HepG2 (cell line): ENCODE results near the gene DIMT1. TPM values are rescaled to one million over a fixed set of nuclear protein-coding genes. Genes with fewer than 3 reads are reported as not detected.

Source experiments
- ATAC-seq: fragments of 200-7000 bp; cut with Tn5 transposase; 3 replicates; pipeline ENCODE4 v1.9.1; 2020; ENCODE audit warnings: mild to moderate bottlenecking, moderate library complexity
- BruUV-seq: library from RNA; stranded (reverse); fragments of 400-500 nt; replicated peaks from 2 replicates; lab custom pipeline; 2021; lab: Mats Ljungman, UMichigan
- CTCF ChIA-PET: fragments of 300-600 bp; formaldehyde crosslinking; extraction: SDS; loops from one replicate; lab custom pipeline; 2021; ENCODE audit warnings: low total read pairs, inconsistent platforms, low intra/inter-chr PET ratio; lab: Yijun Ruan, JAX
- POLR2A ChIA-PET: fragments of 350-600 bp; sonication (Branson Sonifier 250); formaldehyde crosslinking; loops from one replicate; lab custom pipeline; 2020; ENCODE audit warnings: antibody characterized with exemption, inconsistent platforms; lab: Yijun Ruan, JAX
- DNase-seq: peaks from one replicate; pipeline ENCODE4 v3.0.0-alpha.2; 2015; ENCODE audit warnings: low spot score
- FAIRE-seq: peaks from 3 replicates; lab custom pipeline; 2011; peaks lifted over from hg19 to GRCh38; lab: Jason Lieb, UNC
- H2AFZ ChIP-seq: one replicate; pipeline ENCODE4 v1.6.1; 2011; ENCODE audit warnings: low read length, inconsistent platforms
- H3K27ac ChIP-seq: fragments of 300-600 bp; 3 replicates; pipeline ENCODE4 v1.8.0; 2011; ENCODE audit warnings: mixed run types, mild to moderate bottlenecking, mixed read lengths, low read length, inconsistent platforms; ENCODE audit not compliant: insufficient read depth; ENCODE audit errors: extremely low read length
- H3K27me3 ChIP-seq, 2 experiments: fragments of 200-600 bp in 1 of 2; 2 replicates in 1 of 2; 3 replicates in 1 of 2; pipeline versions ENCODE4 v1.6.0 to v1.8.0; 2011; ENCODE audit warnings: low read length in 2 of 2, mild to moderate bottlenecking in 2 of 2, moderate library complexity in 2 of 2, inconsistent platforms in 1 of 2; ENCODE audit not compliant: insufficient read depth in 2 of 2, control insufficient read depth in 1 of 2
- H3K36me3 ChIP-seq, 2 experiments: fragments of 200-600 bp in 1 of 2; replicated peaks in 1 of 2; 2 replicates in 1 of 2; 3 replicates in 1 of 2; pipeline versions ENCODE4 v1.5.1 to v1.8.0; 2011; ENCODE audit warnings: low read length in 2 of 2, inconsistent platforms in 1 of 2; ENCODE audit not compliant: insufficient read depth in 2 of 2, control insufficient read depth in 1 of 2
- H3K4me1 ChIP-seq: 2 replicates; pipeline ENCODE4 v1.5.1; 2012; ENCODE audit warnings: low read length, inconsistent platforms; ENCODE audit not compliant: insufficient read depth
- H3K4me2 ChIP-seq: 2 replicates; pipeline ENCODE4 v1.6.0; 2011; ENCODE audit warnings: low read depth, low read length, inconsistent platforms
- H3K4me3 ChIP-seq, 3 experiments: fragments of 200-600 bp in 1 of 3; sonication (generic), shearing (Covaris generic) in 1 of 3; replicated peaks in 1 of 3; 2 replicates each; pipeline ENCODE4 v1.5.1; 2011 to 2016; ENCODE audit warnings: low read length in 3 of 3, inconsistent platforms in 2 of 3, low read depth in 2 of 3, mild to moderate bottlenecking in 2 of 3, control low read depth in 1 of 3, mixed read lengths in 1 of 3; ENCODE audit not compliant: insufficient read depth in 1 of 3
- H3K79me2 ChIP-seq: one replicate; pipeline ENCODE4 v1.6.1; 2011; ENCODE audit warnings: low read length, inconsistent platforms; ENCODE audit not compliant: insufficient read depth
- H3K9ac ChIP-seq: 2 replicates; pipeline ENCODE4 v1.6.0; 2011; ENCODE audit warnings: mild to moderate bottlenecking, low read depth, low read length, inconsistent platforms; ENCODE audit not compliant: insufficient read depth
- H3K9me3 ChIP-seq: 2 replicates; pipeline ENCODE4 v1.5.1; 2012; ENCODE audit warnings: mild to moderate bottlenecking, low read length
- H4K20me1 ChIP-seq: 2 replicates; pipeline ENCODE4 v1.6.0; 2011; ENCODE audit warnings: inconsistent platforms, mild to moderate bottlenecking, low read length, moderate library complexity; ENCODE audit not compliant: insufficient read depth
- ARNT2 ChIP-seq: sonication (generic); formaldehyde crosslinking; IDR thresholded peaks from 2 replicates; pipeline ENCODE4 v1.8.0; 2022; ENCODE audit warnings: mild to moderate bottlenecking, low read depth, missing genetic modification reagents, moderate library complexity
- ATF3 ChIP-seq: sonication (generic); formaldehyde crosslinking; IDR thresholded peaks from 2 replicates; pipeline ENCODE4 v1.4.0; 2020; ENCODE audit warnings: missing genetic modification reagents
- CBX1 ChIP-seq: IDR thresholded peaks from one replicate; pipeline ENCODE4 v1.6.1; 2016; ENCODE audit warnings: antibody characterized with exemption, low read depth
- HNF4G ChIP-seq, 2 experiments: sonication (generic) in 1 of 2; formaldehyde crosslinking in 1 of 2; IDR thresholded peaks; 2 replicates each; pipeline versions ENCODE4 v1.4.0 to v1.6.1; 2011 to 2020; ENCODE audit warnings: borderline replicate concordance in 2 of 2, low read depth in 2 of 2, mild to moderate bottlenecking in 2 of 2, low read length in 1 of 2, missing genetic modification reagents in 1 of 2, moderate library complexity in 1 of 2
- KDM2A ChIP-seq: sonication (generic); formaldehyde crosslinking; IDR thresholded peaks from 2 replicates; pipeline ENCODE4 v1.4.0; 2020; ENCODE audit warnings: low read depth, missing genetic modification reagents, borderline replicate concordance
- PAWR ChIP-seq: sonication (generic); formaldehyde crosslinking; IDR thresholded peaks from 2 replicates; pipeline ENCODE4 v1.4.0; 2020; ENCODE audit warnings: missing genetic modification reagents, mild to moderate bottlenecking, borderline replicate concordance
- ZKSCAN5 ChIP-seq: sonication (generic); formaldehyde crosslinking; IDR thresholded peaks from 2 replicates; pipeline ENCODE4 v1.5.1; 2020; ENCODE audit warnings: mild to moderate bottlenecking, missing genetic modification reagents
- ZNF274 ChIP-seq: sonication (generic); formaldehyde crosslinking; IDR thresholded peaks from 2 replicates; pipeline ENCODE4 v1.5.1; 2020; ENCODE audit warnings: mild to moderate bottlenecking, missing genetic modification reagents
- ZNF407 ChIP-seq: sonication (generic); formaldehyde crosslinking; IDR thresholded peaks from one replicate; pipeline ENCODE4 v1.5.1; 2020; ENCODE audit warnings: mild to moderate bottlenecking, missing genetic modification reagents; ENCODE audit errors: not compliant biosample characterization
- ZNF562 ChIP-seq: sonication (generic); formaldehyde crosslinking; IDR thresholded peaks from 2 replicates; pipeline ENCODE4 v1.8.0; 2022; ENCODE audit warnings: missing genetic modification reagents, borderline replicate concordance
- WGBS: methylation state at CpG from one replicate; pipeline ENCODE4 v1.1.6; 2017; ENCODE audit warnings: low lambda C conversion rate; 5-methylcytosine and 5-hydroxymethylcytosine counted together
- in situ Hi-C: cut with HindIII; loops from 2 replicates; pipeline ENCODE4 v1.10.0; 2017; ENCODE audit warnings: low pct_unique_long_range_greater_than_20kb; ENCODE audit not compliant: extremely low pct_ligation_motif_present
- intact Hi-C: fragments of 100-400 bp; cut with micrococcal nuclease; formaldehyde crosslinking; loops from one replicate; pipeline ENCODE4 v1.10.0; 2022; ENCODE audit not compliant: unreplicated experiment
- polyA plus RNA-seq, 8 experiments: library from polyadenylated mRNA; depleted of rRNA in 3 of 8; stranded (reverse) in 7 of 8; unstranded in 1 of 8; fragments of >200 nt; fragmentation: Illumina TruSeq in 4 of 8; extraction: Trizol in 4 of 8; gene quantifications; 2 replicates each; pipeline versions ENCODE4 v1.2.1 to v1.2.3, GENCODE V29; 2011 to 2016; ENCODE audit warnings: low read depth in 4 of 8, missing spikeins in 1 of 8, mixed read lengths in 1 of 8; ENCODE audit not compliant: insufficient read depth in 1 of 8
- total RNA-seq, 5 experiments: library from RNA; depleted of rRNA; stranded (reverse); fragments of >200 nt; fragmentation: Illumina TruSeq; extraction: Trizol; gene quantifications; 2 replicates each; pipeline ENCODE4 v1.2.3, GENCODE V29; 2016; ENCODE audit warnings: low read depth in 1 of 5
- TF ChIP-seq, protein P1 (sequence below): sonication (generic); formaldehyde crosslinking; IDR thresholded peaks from 2 replicates; pipeline ENCODE4 v1.4.0; 2020; ENCODE audit warnings: missing genetic modification reagents, borderline replicate concordance

Gene DIMT1
- total and polyA plus RNA-seq, 2 of the 13 experiments (the other 11 are each of a cell fraction or from before 2014, with no cell fraction given), result 16.1 to 35.2 TPM

DNA sequence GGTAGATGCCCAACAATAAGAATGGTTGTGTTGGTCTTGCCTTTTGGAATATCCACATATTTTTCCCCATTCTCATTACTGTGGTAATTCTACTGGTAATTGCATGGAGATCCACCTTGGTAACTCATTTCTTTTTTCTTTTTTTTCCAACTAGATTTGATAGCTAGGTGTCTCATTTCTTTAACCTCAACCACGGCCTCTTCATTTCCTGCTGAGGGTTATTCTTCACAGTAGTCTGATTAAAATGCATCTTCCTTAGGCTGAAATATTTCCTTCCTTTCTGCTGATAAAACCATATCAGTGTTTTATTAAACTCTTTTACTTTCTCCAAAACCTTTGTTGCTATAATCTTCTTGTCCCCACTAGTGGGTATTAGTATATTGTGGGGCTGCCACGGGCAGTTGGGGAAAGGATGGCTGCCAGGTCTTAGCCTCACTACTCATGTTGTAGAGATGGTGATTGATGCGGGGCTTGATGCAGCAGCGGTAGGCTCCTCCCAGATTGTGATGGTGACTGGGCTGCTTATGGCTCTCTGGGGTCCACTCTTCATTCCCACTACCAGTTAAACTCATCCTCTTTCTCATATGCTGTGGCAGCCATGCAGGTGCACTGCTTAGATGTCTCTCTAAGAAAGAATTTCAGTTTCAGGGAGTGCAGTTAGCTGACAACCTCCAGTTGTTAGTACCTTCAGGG is 61.8 kb downstream of the DIMT1 start:
- peaks cover 3% of the 10 kb centered on the region for H3K79me2 ChIP-seq
- H3K9ac ChIP-seq, result no peak overlapping the region
- no peaks in the 10 kb centered on the region for H3K9me3 ChIP-seq
- no TSS peak for BruUV-seq
- ChIA-PET CTCF (no interaction called here), POLR2A (no interaction called here)
- no peak for FAIRE-seq
- H3K27ac ChIP-seq, result no peak overlapping the region
- no peaks in the 10 kb centered on the region; a peak in 1 of 5 replicates for H3K36me3 ChIP-seq
- 95% methylated on average over 4 of the region's 4 CpGs for WGBS
- in situ Hi-C loops (no loop called here), intact Hi-C loops (loop anchor here (2.0 kb wide), 1 partner anchor 35 kb away; the partner anchor contains the start of gene KIF2A)
- no peak for DNase-seq
- no peaks in the 10 kb centered on the region for H4K20me1 ChIP-seq
- H3K4me3 ChIP-seq, result no peak overlapping the region
- no peak for ATAC-seq
- no peak overlapping the region for H2AFZ ChIP-seq
- no peaks in the 10 kb centered on the region for H3K4me1 ChIP-seq
- no peak overlapping the region for H3K4me2 ChIP-seq
- H3K27me3 ChIP-seq, result no peaks in the 10 kb centered on the region
- no peak for TF ChIP-seq ZNF562 (CRISPR knock-in tag)
- TF ChIP-seq ATF3 (CRISPR knock-in tag), result no peak
- TF ChIP-seq ARNT2, result no peak
- no peak for TF ChIP-seq KDM2A (CRISPR knock-in tag)
- TF ChIP-seq ZNF407 (CRISPR knock-in tag), result no peak
- TF ChIP-seq ZNF274 (CRISPR knock-in tag), result no peak
- TF ChIP-seq ZKSCAN5, result no peak
- no peak for TF ChIP-seq PAWR (CRISPR knock-in tag)
- TF ChIP-seq CBX1, result no peak
- TF ChIP-seq, protein P1, sequence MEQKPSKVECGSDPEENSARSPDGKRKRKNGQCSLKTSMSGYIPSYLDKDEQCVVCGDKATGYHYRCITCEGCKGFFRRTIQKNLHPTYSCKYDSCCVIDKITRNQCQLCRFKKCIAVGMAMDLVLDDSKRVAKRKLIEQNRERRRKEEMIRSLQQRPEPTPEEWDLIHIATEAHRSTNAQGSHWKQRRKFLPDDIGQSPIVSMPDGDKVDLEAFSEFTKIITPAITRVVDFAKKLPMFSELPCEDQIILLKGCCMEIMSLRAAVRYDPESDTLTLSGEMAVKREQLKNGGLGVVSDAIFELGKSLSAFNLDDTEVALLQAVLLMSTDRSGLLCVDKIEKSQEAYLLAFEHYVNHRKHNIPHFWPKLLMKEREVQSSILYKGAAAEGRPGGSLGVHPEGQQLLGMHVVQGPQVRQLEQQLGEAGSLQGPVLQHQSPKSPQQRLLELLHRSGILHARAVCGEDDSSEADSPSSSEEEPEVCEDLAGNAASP (CRISPR knock-in tag), result no peak
- no peak for TF ChIP-seq HNF4G (IDR thresholded peaks at IDR 0.05; ENCODE audit: borderline replicate concordance, low read depth, low read length)
- no peak for TF ChIP-seq HNF4G (CRISPR knock-in tag; IDR thresholded peaks at IDR 0.05; ENCODE audit: borderline replicate concordance, low read depth)
